GM23338 (cell line): ENCODE measurements around the gene B4GALT1. TPM values are rescaled to one million over a fixed set of nuclear protein-coding genes. Genes with fewer than 3 reads are reported as not detected.

Experiments used
- ATAC-seq: fragments of 200-7000 bp; cut with Tn5 transposase; 3 replicates; pipeline ENCODE4 v1.9.1; 2020
- DNase-seq: peaks from one replicate; pipeline ENCODE4 v3.0.0-alpha.2; 2015; ENCODE audit warnings: low spot score
- H2AFZ ChIP-seq: fragments of 200-600 bp; sonication (generic); 2 replicates; pipeline ENCODE4 v1.8.0; 2016; ENCODE audit warnings: antibody characterized with exemption, mild to moderate bottlenecking, moderate library complexity
- H3F3A ChIP-seq: fragments of 200-600 bp; sonication (generic); replicated peaks from 2 replicates; pipeline ENCODE4 v1.8.0; 2017; ENCODE audit warnings: antibody characterized with exemption, mixed run types, low read depth
- H3K27ac ChIP-seq: fragments of 200-600 bp; sonication (generic); 2 replicates; pipeline ENCODE4 v1.6.1; 2016; ENCODE audit warnings: low read depth
- H3K27me3 ChIP-seq: fragments of 200-600 bp; sonication (generic); 2 replicates; pipeline ENCODE4 v1.8.0; 2016; ENCODE audit warnings: mild to moderate bottlenecking, mixed run types, moderate library complexity; ENCODE audit not compliant: insufficient read depth
- H3K36me3 ChIP-seq: fragments of 200-600 bp; sonication (generic); 2 replicates; pipeline ENCODE4 v1.8.0; 2016; ENCODE audit warnings: mild to moderate bottlenecking; ENCODE audit not compliant: insufficient read depth
- H3K4me1 ChIP-seq: fragments of 200-600 bp; sonication (generic); 2 replicates; pipeline ENCODE4 v1.8.0; 2016; ENCODE audit warnings: mild to moderate bottlenecking, moderate library complexity; ENCODE audit not compliant: insufficient read depth
- H3K4me2 ChIP-seq: fragments of 200-600 bp; sonication (generic); 2 replicates; pipeline ENCODE4 v1.7.1; 2017; ENCODE audit warnings: mixed run types
- H3K4me3 ChIP-seq: fragments of 200-600 bp; sonication (generic); 2 replicates; pipeline ENCODE4 v1.6.1; 2016; ENCODE audit warnings: mixed run types
- H3K79me2 ChIP-seq: fragments of 200-600 bp; sonication (generic); replicated peaks from 2 replicates; pipeline ENCODE4 v1.8.0; 2017; ENCODE audit warnings: mild to moderate bottlenecking; ENCODE audit not compliant: insufficient read depth
- H3K9me2 ChIP-seq: fragments of 200-600 bp; sonication (generic); 2 replicates; pipeline ENCODE4 v1.8.0; 2017; ENCODE audit not compliant: insufficient read depth
- H4K20me1 ChIP-seq: fragments of 200-600 bp; sonication (generic); replicated peaks from 2 replicates; pipeline ENCODE4 v1.8.0; 2017; ENCODE audit warnings: mild to moderate bottlenecking; ENCODE audit not compliant: insufficient read depth
- H3K27ac Mint-ChIP-seq: 2 replicates; pipeline ENCODE4 v1.8.0; 2020; ENCODE audit warnings: inconsistent platforms, mild to moderate bottlenecking, moderate library complexity, mixed read lengths
- H3K27me3 Mint-ChIP-seq: 3 replicates; pipeline ENCODE4 v1.8.0; 2022; ENCODE audit warnings: low read depth, mild to moderate bottlenecking, moderate library complexity, mixed read lengths, inconsistent platforms; ENCODE audit not compliant: insufficient read depth, poor library complexity
- H3K36me3 Mint-ChIP-seq: 3 replicates; pipeline ENCODE4 v1.8.0; 2021; ENCODE audit warnings: low read depth, mild to moderate bottlenecking, inconsistent platforms, moderate library complexity, mixed read lengths
- H3K4me1 Mint-ChIP-seq: 3 replicates; pipeline ENCODE4 v1.8.0; 2020; ENCODE audit warnings: mild to moderate bottlenecking, inconsistent platforms, mixed read lengths
- H3K4me3 Mint-ChIP-seq: 3 replicates; pipeline ENCODE4 v1.8.0; 2021; ENCODE audit warnings: moderate library complexity, mild to moderate bottlenecking, inconsistent platforms, mixed read lengths
- H3K9me3 Mint-ChIP-seq: 3 replicates; pipeline ENCODE4 v1.8.0; 2020; ENCODE audit warnings: moderate library complexity, mild to moderate bottlenecking, inconsistent platforms, mixed read lengths
- CREB1 ChIP-seq: fragments of 250-450 bp; sonication (Bioruptor Pico); IDR thresholded peaks from 2 replicates; pipeline ENCODE4 v1.5.0; 2020; ENCODE audit warnings: low read depth, mild to moderate bottlenecking, moderate library complexity
- CTCF ChIP-seq, 2 experiments: fragments of 200-600 bp in 1 of 2; sonication (generic) in 1 of 2; conservative IDR thresholded peaks; 2 replicates each; pipeline versions ENCODE4 v1.5.1 to v1.6.1; 2016 to 2017; ENCODE audit warnings: antibody characterized with exemption in 2 of 2, low read depth in 2 of 2, mild to moderate bottlenecking in 2 of 2, moderate library complexity in 1 of 2
- ETS1 ChIP-seq: IDR thresholded peaks from 2 replicates; pipeline ENCODE4 v1.6.1; 2016; ENCODE audit warnings: antibody characterized with exemption
- EZH2 ChIP-seq: fragments of 200-600 bp; sonication (generic); IDR thresholded peaks from one replicate; pipeline ENCODE4 v1.8.0; 2017; ENCODE audit warnings: antibody characterized with exemption, mild to moderate bottlenecking, low read depth; ENCODE audit not compliant: unreplicated experiment
- EZH2phosphoT487 ChIP-seq: fragments of 200-600 bp; sonication (generic); IDR thresholded peaks from one replicate; pipeline ENCODE4 v1.8.1; 2018; ENCODE audit warnings: antibody characterized with exemption; ENCODE audit not compliant: unreplicated experiment
- JUNB ChIP-seq: IDR thresholded peaks from one replicate; pipeline ENCODE4 v1.6.1; 2016; ENCODE audit warnings: antibody characterized with exemption; ENCODE audit not compliant: unreplicated experiment
- NANOG ChIP-seq: IDR thresholded peaks from 2 replicates; pipeline ENCODE4 v1.6.1; 2016; ENCODE audit warnings: antibody characterized with exemption, borderline replicate concordance
- POLR2AphosphoS5 ChIP-seq: IDR thresholded peaks from 2 replicates; pipeline ENCODE4 v1.6.1; 2016; ENCODE audit warnings: antibody characterized with exemption, low read depth
- STAT1 ChIP-seq: IDR thresholded peaks from one replicate; pipeline ENCODE4 v1.6.1; 2016; ENCODE audit warnings: antibody characterized with exemption; ENCODE audit not compliant: unreplicated experiment
- ZNF114 ChIP-seq: fragments of 250-450 bp; sonication (Bioruptor Pico); IDR thresholded peaks from 2 replicates; pipeline ENCODE4 v1.5.0; 2020; ENCODE audit warnings: mild to moderate bottlenecking, moderate library complexity
- ZNF331 ChIP-seq: fragments of 250-450 bp; sonication (Bioruptor Pico); IDR thresholded peaks from 2 replicates; pipeline ENCODE4 v1.5.0; 2020; ENCODE audit warnings: low read depth, mild to moderate bottlenecking, moderate library complexity
- ZNF462 ChIP-seq: fragments of 250-450 bp; sonication (Bioruptor Pico); IDR thresholded peaks from 2 replicates; pipeline ENCODE4 v1.5.0; 2020; ENCODE audit warnings: mild to moderate bottlenecking, moderate library complexity
- polyA plus RNA-seq: library from polyadenylated mRNA; unstranded; fragments of >200 nt; fragmentation: Nextera tagmentation; extraction: Ambion mirVana; gene quantifications from 2 replicates; pipeline ENCODE4 v1.2.1, GENCODE V29; 2016
- total RNA-seq: library from RNA; depleted of rRNA; stranded (reverse); fragments of >200 nt; shearing (Covaris generic); gene quantifications from 2 replicates; pipeline ENCODE4 v1.2.3, GENCODE V29; 2014
- TF ChIP-seq, protein P1 (sequence below): IDR thresholded peaks from one replicate; pipeline ENCODE4 v1.6.1; 2018; ENCODE audit warnings: antibody characterized with exemption; ENCODE audit not compliant: unreplicated experiment

Gene B4GALT1
- total and polyA plus RNA-seq, 2 experiments from 2014 or later, result 6.3 to 15.8 TPM

DNA sequence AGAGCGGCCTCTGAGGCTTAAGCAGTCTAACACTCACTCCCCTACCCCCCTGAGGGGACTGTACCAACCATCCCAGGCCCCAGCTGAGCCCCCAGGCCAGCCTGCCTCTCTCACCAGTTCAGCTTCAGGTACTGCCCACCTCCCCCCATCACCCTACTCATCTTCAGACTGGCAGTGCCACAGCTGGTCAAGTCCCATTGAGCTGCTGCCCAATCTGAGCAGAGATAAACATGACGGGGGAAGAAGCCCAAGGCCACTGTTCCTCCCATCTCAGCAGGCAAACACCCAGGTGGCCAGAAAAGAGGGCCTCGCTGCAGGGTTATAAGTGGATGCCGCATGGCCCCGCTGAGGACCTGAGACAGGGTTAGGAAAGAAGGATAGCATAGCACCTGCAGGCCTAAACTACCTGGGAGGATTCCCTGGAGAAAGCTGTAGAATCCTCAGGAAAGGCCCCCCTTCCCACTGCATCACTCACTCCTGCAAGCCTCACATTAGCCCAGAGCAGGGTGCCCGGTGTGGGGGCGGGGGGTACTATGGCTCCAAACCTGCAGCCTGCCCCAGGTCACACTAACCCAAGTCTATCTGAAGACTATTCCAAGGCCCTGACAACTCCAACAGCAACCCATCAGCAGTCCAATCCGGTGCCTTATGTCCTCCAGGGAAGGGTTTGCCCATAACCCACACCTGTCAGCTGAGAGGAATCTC, 3.6 kb downstream of the B4GALT1 start:
- Mint-ChIP-seq H3K4me1 (peaks cover 49% of the 10 kb centered on the region), H3K9me3 (no peaks in the 10 kb centered on the region), H3K36me3 (no peaks in the 10 kb centered on the region), H3K4me3 (no peak overlapping the region), H3K27ac (no peak overlapping the region), H3K27me3 (peaks cover 11% of the 10 kb centered on the region)
- Histone ChIP-seq H3K27ac (no peak overlapping the region), H3K9me2 (no peaks in the 10 kb centered on the region), H3K79me2 (peaks cover 40% of the 10 kb centered on the region), H2AFZ (no peak overlapping the region), H3K4me2 (no peak overlapping the region), H3K27me3 (peaks cover 13% of the 10 kb centered on the region), H3F3A (peaks cover 10% of the 10 kb centered on the region), H4K20me1 (peaks cover 5% of the 10 kb centered on the region), H3K4me1 (peaks cover 38% of the 10 kb centered on the region), H3K4me3 (no peak overlapping the region), H3K36me3 (no peaks in the 10 kb centered on the region)
- ATAC-seq (no peak), DNase-seq (no peak)
- TF ChIP-seq STAT1 (no peak), CTCF (conservative IDR thresholded peaks at IDR 0.05; ENCODE audit: low read depth in 2 of 2) (no peak), EZH2phosphoT487 (no peak), CREB1 (CRISPR knock-in tag) (no peak), NANOG (no peak), ETS1 (no peak), ZNF331 (no peak), EZH2 (no peak), POLR2AphosphoS5 (no peak), JUNB (no peak), ZNF114 (no peak), ZNF462 (CRISPR knock-in tag) (no peak)
- TF ChIP-seq, protein P1, sequence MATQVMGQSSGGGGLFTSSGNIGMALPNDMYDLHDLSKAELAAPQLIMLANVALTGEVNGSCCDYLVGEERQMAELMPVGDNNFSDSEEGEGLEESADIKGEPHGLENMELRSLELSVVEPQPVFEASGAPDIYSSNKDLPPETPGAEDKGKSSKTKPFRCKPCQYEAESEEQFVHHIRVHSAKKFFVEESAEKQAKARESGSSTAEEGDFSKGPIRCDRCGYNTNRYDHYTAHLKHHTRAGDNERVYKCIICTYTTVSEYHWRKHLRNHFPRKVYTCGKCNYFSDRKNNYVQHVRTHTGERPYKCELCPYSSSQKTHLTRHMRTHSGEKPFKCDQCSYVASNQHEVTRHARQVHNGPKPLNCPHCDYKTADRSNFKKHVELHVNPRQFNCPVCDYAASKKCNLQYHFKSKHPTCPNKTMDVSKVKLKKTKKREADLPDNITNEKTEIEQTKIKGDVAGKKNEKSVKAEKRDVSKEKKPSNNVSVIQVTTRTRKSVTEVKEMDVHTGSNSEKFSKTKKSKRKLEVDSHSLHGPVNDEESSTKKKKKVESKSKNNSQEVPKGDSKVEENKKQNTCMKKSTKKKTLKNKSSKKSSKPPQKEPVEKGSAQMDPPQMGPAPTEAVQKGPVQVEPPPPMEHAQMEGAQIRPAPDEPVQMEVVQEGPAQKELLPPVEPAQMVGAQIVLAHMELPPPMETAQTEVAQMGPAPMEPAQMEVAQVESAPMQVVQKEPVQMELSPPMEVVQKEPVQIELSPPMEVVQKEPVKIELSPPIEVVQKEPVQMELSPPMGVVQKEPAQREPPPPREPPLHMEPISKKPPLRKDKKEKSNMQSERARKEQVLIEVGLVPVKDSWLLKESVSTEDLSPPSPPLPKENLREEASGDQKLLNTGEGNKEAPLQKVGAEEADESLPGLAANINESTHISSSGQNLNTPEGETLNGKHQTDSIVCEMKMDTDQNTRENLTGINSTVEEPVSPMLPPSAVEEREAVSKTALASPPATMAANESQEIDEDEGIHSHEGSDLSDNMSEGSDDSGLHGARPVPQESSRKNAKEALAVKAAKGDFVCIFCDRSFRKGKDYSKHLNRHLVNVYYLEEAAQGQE, result no peak
